ENCODE data around the gene PREP. TPM values are rescaled to one million over a fixed set of nuclear protein-coding genes. Genes with fewer than 3 reads are reported as not detected.
A peak's percentile ranks its signal among the peaks of the same experiment; 100 is the strongest.

PREP gene
- total RNA-seq, 2 donors from 2014 or later, result 13.7 to 16.8 TPM

DNA sequence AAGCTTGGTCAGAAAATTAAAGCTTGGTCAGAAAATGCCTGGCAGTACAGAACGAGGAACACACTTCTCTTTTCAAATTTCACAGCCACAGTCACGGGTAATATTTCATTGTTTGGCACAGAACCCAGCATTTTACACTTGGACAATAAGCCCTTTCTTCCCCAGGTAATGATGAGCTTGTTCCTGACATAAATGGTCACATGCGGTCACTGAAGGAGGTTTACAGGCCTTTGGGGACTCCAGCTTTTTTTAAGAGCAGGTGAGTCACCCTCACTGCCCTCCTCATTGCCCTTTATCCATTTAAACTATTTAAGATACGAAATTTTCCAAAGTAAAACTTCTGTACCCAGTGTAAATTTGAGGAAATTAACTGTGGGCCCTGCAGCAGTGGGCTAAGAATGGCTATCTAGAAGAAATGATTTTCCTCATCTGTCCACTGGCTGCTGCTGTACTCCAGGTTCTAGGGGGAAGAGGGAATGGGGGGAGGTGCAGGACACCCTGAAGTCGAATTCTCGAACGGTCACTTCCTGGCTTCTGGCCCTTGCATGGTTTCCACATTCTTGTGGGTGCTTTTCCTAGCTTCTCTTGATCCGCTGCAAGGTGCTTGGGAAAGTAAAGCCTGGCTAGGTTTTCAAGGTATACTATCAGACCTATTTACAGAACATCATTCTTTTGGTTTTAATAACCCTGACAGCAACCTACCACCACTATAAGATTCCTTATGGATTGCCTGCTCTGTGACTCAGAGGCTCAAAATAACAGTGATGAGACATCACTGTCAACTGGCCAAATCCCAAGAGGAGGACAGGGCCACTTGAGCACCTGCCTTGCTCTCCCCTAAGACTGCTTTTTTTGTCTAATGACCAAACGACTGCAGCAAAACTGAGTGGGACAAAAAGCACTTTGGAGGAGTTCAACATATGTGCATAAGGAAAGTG, 75.8 kb downstream of the PREP start:
- H3K27me3 ChIP-seq, result no peaks in the 10 kb centered on the region
- no peaks in the 10 kb centered on the region for H3K9me3 ChIP-seq
- DNase-seq (ENCODE audit: low spot score), result no peak
- TF ChIP-seq, protein P1, sequence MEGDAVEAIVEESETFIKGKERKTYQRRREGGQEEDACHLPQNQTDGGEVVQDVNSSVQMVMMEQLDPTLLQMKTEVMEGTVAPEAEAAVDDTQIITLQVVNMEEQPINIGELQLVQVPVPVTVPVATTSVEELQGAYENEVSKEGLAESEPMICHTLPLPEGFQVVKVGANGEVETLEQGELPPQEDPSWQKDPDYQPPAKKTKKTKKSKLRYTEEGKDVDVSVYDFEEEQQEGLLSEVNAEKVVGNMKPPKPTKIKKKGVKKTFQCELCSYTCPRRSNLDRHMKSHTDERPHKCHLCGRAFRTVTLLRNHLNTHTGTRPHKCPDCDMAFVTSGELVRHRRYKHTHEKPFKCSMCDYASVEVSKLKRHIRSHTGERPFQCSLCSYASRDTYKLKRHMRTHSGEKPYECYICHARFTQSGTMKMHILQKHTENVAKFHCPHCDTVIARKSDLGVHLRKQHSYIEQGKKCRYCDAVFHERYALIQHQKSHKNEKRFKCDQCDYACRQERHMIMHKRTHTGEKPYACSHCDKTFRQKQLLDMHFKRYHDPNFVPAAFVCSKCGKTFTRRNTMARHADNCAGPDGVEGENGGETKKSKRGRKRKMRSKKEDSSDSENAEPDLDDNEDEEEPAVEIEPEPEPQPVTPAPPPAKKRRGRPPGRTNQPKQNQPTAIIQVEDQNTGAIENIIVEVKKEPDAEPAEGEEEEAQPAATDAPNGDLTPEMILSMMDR (IDR thresholded peaks at IDR 0.05), result no peak
- H3K36me3 ChIP-seq, result peaks cover 21% of the 10 kb centered on the region
- H3K27ac ChIP-seq, result peak overlapping the region; percentile 43 to 68
- H3K4me1 ChIP-seq, result peaks cover 0 to 22% of the 10 kb centered on the region in 2 donors
- no peak overlapping the region for H3K4me3 ChIP-seq

GRCh38 chr6:105326216-105326615, 76.7 kb downstream of the PREP start:
- H3K4me1 ChIP-seq, result peaks cover 0 to 22% of the 10 kb centered on the region in 2 donors
- peaks cover 30% of the 10 kb centered on the region for H3K36me3 ChIP-seq
- H3K27me3 ChIP-seq, result no peaks in the 10 kb centered on the region
- no peak for DNase-seq (ENCODE audit: low spot score)
- no peak overlapping the region for H3K4me3 ChIP-seq
- TF ChIP-seq, protein P1 (IDR thresholded peaks at IDR 0.05), result no peak
- no peaks in the 10 kb centered on the region for H3K9me3 ChIP-seq
- peak overlapping the region; percentile 43 to 68 for H3K27ac ChIP-seq

DNA sequence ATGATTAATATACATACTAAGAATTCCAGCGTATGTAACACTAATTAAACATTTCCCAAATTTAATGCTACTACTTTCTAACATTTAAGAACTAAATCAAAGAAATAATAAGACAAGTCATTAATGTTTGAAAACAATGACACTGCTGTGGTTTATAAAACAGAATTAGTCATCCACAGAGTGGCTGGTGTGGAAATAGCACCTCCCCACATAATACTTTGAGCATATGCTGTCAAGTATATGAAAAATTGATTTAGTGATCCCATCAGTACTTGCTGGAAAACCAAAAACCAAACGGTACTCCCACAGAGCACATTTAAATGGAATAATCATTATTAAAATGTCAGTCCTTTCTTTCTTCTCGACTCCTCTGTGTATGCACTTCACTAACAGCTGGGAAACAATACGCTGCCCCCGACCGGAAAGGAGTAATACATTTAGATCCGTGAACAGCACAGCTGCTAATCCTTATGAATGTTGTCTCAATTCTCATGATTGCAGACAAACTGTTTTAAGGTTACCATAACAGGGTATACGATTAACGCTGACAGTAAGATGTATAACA, 78.4 kb downstream of the PREP start:
- Histone ChIP-seq H3K36me3 (peaks cover 31% of the 10 kb centered on the region), H3K4me3 (no peak overlapping the region), H3K9me3 (no peaks in the 10 kb centered on the region), H3K4me1 (peaks cover 0 to 32% of the 10 kb centered on the region in 2 donors), H3K27me3 (no peaks in the 10 kb centered on the region), H3K27ac (no peak overlapping the region)
- no peak for DNase-seq (ENCODE audit: low spot score)
- TF ChIP-seq, protein P1 (IDR thresholded peaks at IDR 0.05), result no peak

GRCh38 chr6:105322499-105323225, 80.2 kb downstream of the PREP start:
- no peak overlapping the region for H3K4me3 ChIP-seq
- H3K36me3 ChIP-seq, result peaks cover 23% of the 10 kb centered on the region

GRCh38 chr6:105321728-105322127, 81.2 kb downstream of the PREP start:
- no peaks in the 10 kb centered on the region for H3K27me3 ChIP-seq
- no peaks in the 10 kb centered on the region for H3K9me3 ChIP-seq
- H3K4me3 ChIP-seq, result no peak overlapping the region
- H3K36me3 ChIP-seq, result peaks cover 23% of the 10 kb centered on the region
- peaks cover 0 to 18% of the 10 kb centered on the region in 2 donors for H3K4me1 ChIP-seq
- H3K27ac ChIP-seq, result no peak overlapping the region
- TF ChIP-seq, protein P1 (IDR thresholded peaks at IDR 0.05), result no peak
- no peak for DNase-seq (ENCODE audit: low spot score)

More at GRCh38 chr6:105322499-105323225, 80.2 kb downstream of the PREP start:
- TF ChIP-seq, protein P1 (IDR thresholded peaks at IDR 0.05), result no peak
- no peak for DNase-seq (ENCODE audit: low spot score)
- H3K9me3 ChIP-seq, result no peaks in the 10 kb centered on the region
- no peaks in the 10 kb centered on the region for H3K27me3 ChIP-seq
- H3K4me1 ChIP-seq, result peaks cover 0 to 27% of the 10 kb centered on the region in 2 donors
- no peak overlapping the region for H3K27ac ChIP-seq

Measured in right atrium auricular region (tissue), 2 donors.